Measurements from ENCODE around the gene HINFP.

- TF ChIP-seq, protein P1, sequence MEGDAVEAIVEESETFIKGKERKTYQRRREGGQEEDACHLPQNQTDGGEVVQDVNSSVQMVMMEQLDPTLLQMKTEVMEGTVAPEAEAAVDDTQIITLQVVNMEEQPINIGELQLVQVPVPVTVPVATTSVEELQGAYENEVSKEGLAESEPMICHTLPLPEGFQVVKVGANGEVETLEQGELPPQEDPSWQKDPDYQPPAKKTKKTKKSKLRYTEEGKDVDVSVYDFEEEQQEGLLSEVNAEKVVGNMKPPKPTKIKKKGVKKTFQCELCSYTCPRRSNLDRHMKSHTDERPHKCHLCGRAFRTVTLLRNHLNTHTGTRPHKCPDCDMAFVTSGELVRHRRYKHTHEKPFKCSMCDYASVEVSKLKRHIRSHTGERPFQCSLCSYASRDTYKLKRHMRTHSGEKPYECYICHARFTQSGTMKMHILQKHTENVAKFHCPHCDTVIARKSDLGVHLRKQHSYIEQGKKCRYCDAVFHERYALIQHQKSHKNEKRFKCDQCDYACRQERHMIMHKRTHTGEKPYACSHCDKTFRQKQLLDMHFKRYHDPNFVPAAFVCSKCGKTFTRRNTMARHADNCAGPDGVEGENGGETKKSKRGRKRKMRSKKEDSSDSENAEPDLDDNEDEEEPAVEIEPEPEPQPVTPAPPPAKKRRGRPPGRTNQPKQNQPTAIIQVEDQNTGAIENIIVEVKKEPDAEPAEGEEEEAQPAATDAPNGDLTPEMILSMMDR (IDR thresholded peaks at IDR 0.05; ENCODE audit: low read depth, low read length, missing input control), result no peak
- TF ChIP-seq REST (IDR thresholded peaks at IDR 0.05), result no peak
- no peak for TF ChIP-seq YY1 (IDR thresholded peaks at IDR 0.05)
- TF ChIP-seq, protein P2, sequence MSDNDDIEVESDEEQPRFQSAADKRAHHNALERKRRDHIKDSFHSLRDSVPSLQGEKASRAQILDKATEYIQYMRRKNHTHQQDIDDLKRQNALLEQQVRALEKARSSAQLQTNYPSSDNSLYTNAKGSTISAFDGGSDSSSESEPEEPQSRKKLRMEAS (IDR thresholded peaks at IDR 0.05), result no peak
- TF ChIP-seq SP1 (IDR thresholded peaks at IDR 0.05), result no peak
- no peak for TF ChIP-seq EGR1 (IDR thresholded peaks at IDR 0.05; ENCODE audit: low read depth in 2 of 2)
- TF ChIP-seq JUND (IDR thresholded peaks at IDR 0.05), result no peak
- TF ChIP-seq TAF1 (conservative IDR thresholded peaks at IDR 0.05), result no peak
- no peak for TF ChIP-seq ATF3 (IDR thresholded peaks at IDR 0.05)
- TF ChIP-seq GABPA (IDR thresholded peaks at IDR 0.05 in 1 of 2, conservative IDR thresholded peaks at IDR 0.05 in 1 of 2), result no peak
Measured at GRCh38 chr11:119167933-119168332, 46.6 kb downstream of the HINFP start.
